Iris pigment epithelial cell (primary cell): Measurements from ENCODE around the gene GLI3.
A peak's percentile ranks its signal among the peaks of the same experiment; 100 is the strongest.

ENCODE experiments used
- DNase-seq: peaks from one replicate; pipeline ENCODE4 v3.0.0-alpha.2; 2011; ENCODE audit warnings: low read depth

Gene GLI3

GRCh38 chr7:42143711-42144600, 93.1 kb downstream of the GLI3 start:
- peak; percentile 63 for DNase-seq

GRCh38 chr7:42142089-42142488, 94.9 kb downstream of the GLI3 start:
- DNase-seq: no peak

GRCh38 chr7:42139751-42140150, 97.3 kb downstream of the GLI3 start:
- DNase-seq: peak; percentile 65

- DNase-seq: no peak
Measured at GRCh38 chr7:42138691-42139090, 98.3 kb downstream of the GLI3 start.

- peak; percentile 59 for DNase-seq
Measured at GRCh38 chr7:42137941-42138340, 99.1 kb downstream of the GLI3 start.

GRCh38 chr7:42137431-42137830, 99.6 kb downstream of the GLI3 start:
- no peak for DNase-seq

GRCh38 chr7:42135728-42136127, 101.3 kb downstream of the GLI3 start:
- no peak for DNase-seq

- no peak for DNase-seq
Measured at GRCh38 chr7:42134276-42134876, 102.6 kb downstream of the GLI3 start.

GRCh38 chr7:42133321-42133720, 103.7 kb downstream of the GLI3 start:
- DNase-seq: no peak

- DNase-seq: no peak
Measured at GRCh38 chr7:42128703-42129102, 108.3 kb downstream of the GLI3 start.

GRCh38 chr7:42127232-42127622, 109.8 kb downstream of the GLI3 start:
- DNase-seq: no peak

- DNase-seq: no peak
Measured at GRCh38 chr7:42126475-42127231, 110.4 kb downstream of the GLI3 start.

GRCh38 chr7:42125321-42125720, 111.7 kb downstream of the GLI3 start:
- DNase-seq: no peak

- DNase-seq: no peak
Measured at GRCh38 chr7:42123716-42124115, 113.3 kb downstream of the GLI3 start.

- DNase-seq: no peak
Measured at GRCh38 chr7:42120191-42120590, 116.8 kb downstream of the GLI3 start.

- no peak for DNase-seq
Measured at GRCh38 chr7:42117201-42117600, 119.8 kb downstream of the GLI3 start.

- DNase-seq: no peak
Measured at GRCh38 chr7:42115795-42116194, 121.2 kb downstream of the GLI3 start.

GRCh38 chr7:42110333-42110732, 126.7 kb downstream of the GLI3 start:
- no peak for DNase-seq

- no peak for DNase-seq
Measured at GRCh38 chr7:42108803-42109528, 128.0 kb downstream of the GLI3 start.

GRCh38 chr7:42107484-42108240, 129.3 kb downstream of the GLI3 start:
- no peak for DNase-seq

GRCh38 chr7:42106562-42106961, 130.4 kb downstream of the GLI3 start:
- DNase-seq: no peak
